CD1c-positive myeloid dendritic cell (primary cell): ENCODE data around the gene TMEM244.
"Not testable (repeated sequence)": the region's sequence is repeated elsewhere in the genome, so short reads cannot be mapped to it uniquely, and the experiment has no call there.

ENCODE experiments used
- DNase-seq: peaks from one replicate; pipeline ENCODE4 v3.0.0-alpha.2; 2016; ENCODE audit errors: extremely low spot score

TMEM244 gene

DNA sequence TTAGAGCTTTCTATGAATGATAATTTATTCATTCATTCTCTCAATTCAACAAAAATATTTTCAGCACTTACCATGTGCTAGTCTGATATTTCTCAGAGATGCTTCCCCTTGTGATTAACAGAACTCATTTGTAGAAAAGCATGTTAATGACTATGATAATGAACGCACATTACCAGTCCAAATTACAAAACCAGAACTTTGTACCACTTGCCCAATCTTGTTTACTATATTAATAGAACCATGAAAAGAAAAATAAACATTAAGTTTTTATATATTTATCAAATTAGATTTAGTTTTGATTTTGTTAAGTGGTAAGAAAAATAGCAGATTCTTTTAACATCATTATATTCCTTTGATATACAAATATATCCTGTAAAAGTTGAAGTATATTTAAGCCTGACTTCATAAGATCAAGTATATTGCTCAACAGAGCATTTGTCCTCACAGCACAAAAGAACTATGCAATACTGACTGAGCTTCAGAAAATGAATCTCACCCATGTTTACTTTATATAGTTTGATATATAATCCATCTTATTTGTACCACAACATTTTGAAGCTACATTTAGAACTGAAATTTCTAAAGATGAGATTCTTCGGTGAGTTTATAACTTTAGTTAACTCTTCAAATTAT is 48.9 kb downstream of the TMEM244 start:
- no peak for DNase-seq

- not testable (repeated sequence) for DNase-seq
These were observed 54.0 kb downstream of the TMEM244 start for GRCh38 chr6:129807141-129807540.

DNA sequence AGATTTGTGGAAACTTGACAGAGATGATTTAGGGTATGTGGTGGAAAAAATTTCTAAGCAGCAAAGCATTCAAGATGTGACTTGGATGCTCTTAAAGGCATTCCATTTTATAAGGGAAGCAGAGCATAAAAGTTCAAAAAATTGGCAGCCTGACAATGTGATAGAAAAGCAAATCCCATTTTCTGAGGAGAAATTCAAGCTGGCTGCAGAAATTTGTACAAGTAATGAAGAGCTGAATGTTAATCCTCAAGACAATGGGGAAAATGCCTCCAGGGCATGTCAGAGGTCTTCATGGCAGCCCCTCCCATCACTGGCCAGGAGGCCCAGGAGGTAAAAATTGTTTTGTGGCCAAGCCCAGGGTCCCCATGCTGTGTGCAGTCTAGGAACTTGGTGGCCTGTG is 58.2 kb downstream of the TMEM244 start:
- DNase-seq = not testable (repeated sequence)

DNA sequence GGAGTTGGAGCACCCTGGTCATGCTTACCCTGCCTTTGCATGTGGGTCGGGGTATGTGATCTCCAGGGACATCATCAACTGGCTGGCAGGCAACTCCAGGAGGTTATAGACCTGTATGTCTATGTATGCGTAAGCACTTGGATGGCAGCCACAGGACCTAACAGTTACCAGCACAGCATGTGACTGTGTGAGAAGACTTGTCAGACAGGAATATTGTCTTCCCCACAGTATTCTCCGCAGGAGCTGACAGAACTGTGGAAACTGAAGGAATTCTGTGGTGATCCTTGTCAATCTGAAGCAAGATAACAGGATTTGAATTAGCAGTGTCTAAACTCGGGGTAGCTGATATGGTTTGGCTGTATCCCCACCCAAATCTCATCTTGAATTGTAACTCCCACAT is 59.2 kb downstream of the TMEM244 start:
- no peak for DNase-seq

DNA sequence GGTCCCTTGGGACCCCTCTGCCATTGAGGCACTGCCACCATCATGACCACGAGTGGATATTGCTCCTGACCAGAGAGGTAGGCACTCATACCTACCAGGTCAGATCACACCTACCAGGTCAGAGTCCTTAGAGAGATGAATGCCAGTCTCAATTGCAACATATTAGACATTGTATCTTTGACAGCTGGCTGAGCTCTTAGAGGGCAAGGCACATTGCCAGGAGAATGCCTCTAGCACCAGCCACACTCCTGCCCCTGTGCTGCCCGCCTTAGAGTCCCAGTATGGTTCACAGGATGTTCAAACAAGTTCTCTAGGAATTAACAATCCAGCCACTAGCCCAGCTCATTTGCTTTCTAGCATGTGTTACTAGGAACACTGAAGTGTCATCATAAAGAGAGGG is 65.9 kb downstream of the TMEM244 start:
- no peak for DNase-seq

- no peak for DNase-seq
These were observed 67.7 kb downstream of the TMEM244 start for GRCh38 chr6:129793447-129793846.

- DNase-seq = no peak
These were observed 69.1 kb downstream of the TMEM244 start for GRCh38 chr6:129792049-129792448.

DNA sequence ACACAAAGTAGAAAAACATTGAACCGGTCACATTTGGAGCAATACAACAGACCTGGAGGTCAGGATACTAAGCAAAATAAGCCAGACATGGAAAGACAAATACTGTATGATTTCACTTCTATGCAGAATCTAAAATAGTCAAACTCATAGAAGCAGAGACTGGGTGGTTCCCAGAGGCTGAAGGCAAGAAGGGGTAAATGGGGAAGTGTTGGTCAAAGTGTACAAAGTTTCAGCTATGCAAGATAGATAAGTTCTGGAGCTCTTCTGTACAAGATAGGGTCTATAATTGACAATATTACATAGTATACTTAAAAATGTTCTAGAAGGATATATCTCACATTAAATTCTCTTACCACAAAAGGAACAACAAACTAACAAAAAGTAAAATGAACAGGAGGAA is 70.3 kb downstream of the TMEM244 start:
- no peak for DNase-seq

- no peak for DNase-seq
These were observed 71.1 kb downstream of the TMEM244 start for GRCh38 chr6:129789974-129790373.

DNA sequence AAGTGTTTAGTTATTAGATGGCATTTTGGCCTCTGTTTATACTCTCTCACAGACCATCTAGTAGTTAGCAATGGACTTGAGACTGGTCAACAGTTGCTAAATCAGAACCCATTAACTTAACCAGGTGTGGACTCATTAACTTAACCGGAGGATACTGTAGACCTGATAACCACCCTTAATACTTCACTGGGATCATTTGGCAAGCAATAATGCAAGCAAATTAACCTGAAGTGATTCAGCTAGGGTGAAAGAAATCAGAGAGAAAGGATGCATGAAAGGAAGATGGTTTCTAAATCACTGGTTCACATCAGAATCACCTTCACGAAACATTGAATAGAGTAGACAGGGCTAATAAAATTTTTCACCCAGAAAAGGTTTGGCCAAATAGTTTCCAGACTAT is 73.3 kb downstream of the TMEM244 start:
- DNase-seq = no peak

DNA sequence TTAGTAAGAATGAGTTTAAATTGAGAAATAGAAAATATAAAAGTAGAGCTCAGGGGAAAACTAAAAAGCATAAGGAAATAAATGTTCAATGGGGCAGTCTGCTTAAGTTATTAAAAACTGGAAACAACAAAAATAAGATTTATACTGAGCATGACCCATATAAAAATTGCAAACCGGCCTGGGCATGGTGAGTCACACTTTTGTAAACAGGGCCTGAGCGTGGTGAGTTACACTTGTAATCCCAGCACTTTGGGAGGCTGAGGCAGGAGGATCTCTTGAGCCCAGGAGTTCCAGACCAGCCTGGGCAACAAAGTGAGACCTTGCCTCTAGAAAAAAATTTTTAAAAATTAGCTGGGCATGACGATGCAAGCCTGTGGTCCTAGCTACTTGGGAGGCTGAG is 74.6 kb downstream of the TMEM244 start:
- no peak for DNase-seq

GRCh38 chr6:129785756-129786135 is 75.4 kb downstream of the TMEM244 start:
- no peak for DNase-seq

- no peak for DNase-seq
These were observed 75.9 kb downstream of the TMEM244 start for GRCh38 chr6:129785047-129785755.
